ENCODE measurements around the gene DBNL.
A peak's percentile ranks its signal among the peaks of the same experiment; 100 is the strongest.

DBNL gene

GRCh38 chr7:44080118-44080517 is 35.6 kb downstream of the DBNL start:
- Histone ChIP-seq H3K36me3 (ENCODE audit: insufficient read depth, insufficient read length, low read length) (peaks cover 56% of the 10 kb centered on the region), H3K9me3 (ENCODE audit: insufficient read depth, low read length) (no peaks in the 10 kb centered on the region), H3K9ac (ENCODE audit: insufficient read length, low read depth) (no peak overlapping the region), H3K4me3 (ENCODE audit: insufficient read length, low read depth) (no peak overlapping the region), H3K4me1 (ENCODE audit: insufficient read depth, insufficient read length) (peaks cover 8% of the 10 kb centered on the region), H3K27me3 (ENCODE audit: insufficient read depth, insufficient read length) (peaks cover 12% of the 10 kb centered on the region)
- DNase-seq (ENCODE audit: low read depth, low spot score), result no peak
- TF ChIP-seq ZNF274 (IDR thresholded peaks at IDR 0.05; ENCODE audit: low read depth, low read length) (no peak), YY1 (IDR thresholded peaks at IDR 0.05; ENCODE audit: insufficient read depth, insufficient read length) (no peak), SUZ12 (IDR thresholded peaks at IDR 0.05; ENCODE audit: extremely low read depth, insufficient read depth, insufficient read length) (no peak)

- H3K4me1 ChIP-seq (ENCODE audit: insufficient read depth, insufficient read length), result peaks cover 14% of the 10 kb centered on the region
Measured at GRCh38 chr7:44080686-44081265, 36.3 kb downstream of the DBNL start.

GRCh38 chr7:44081266-44081748 is 36.8 kb downstream of the DBNL start:
- TF ChIP-seq YY1 (IDR thresholded peaks at IDR 0.05; ENCODE audit: insufficient read depth, insufficient read length) (no peak), SUZ12 (IDR thresholded peaks at IDR 0.05; ENCODE audit: extremely low read depth, insufficient read depth, insufficient read length) (no peak), ZNF274 (IDR thresholded peaks at IDR 0.05; ENCODE audit: low read depth, low read length) (no peak)
- DNase-seq (ENCODE audit: low read depth, low spot score), result no peak
- Histone ChIP-seq H3K9me3 (ENCODE audit: insufficient read depth, low read length) (no peaks in the 10 kb centered on the region), H3K4me3 (ENCODE audit: insufficient read length, low read depth) (peak overlapping the region; percentile 93), H3K27me3 (ENCODE audit: insufficient read depth, insufficient read length) (peaks cover 12% of the 10 kb centered on the region), H3K9ac (ENCODE audit: insufficient read length, low read depth) (peak overlapping the region; percentile 47), H3K36me3 (ENCODE audit: insufficient read depth, insufficient read length, low read length) (peaks cover 45% of the 10 kb centered on the region), H3K4me1 (ENCODE audit: insufficient read depth, insufficient read length) (peaks cover 16% of the 10 kb centered on the region)

More at GRCh38 chr7:44080686-44081265, 36.3 kb downstream of the DBNL start:
- TF ChIP-seq SUZ12 (IDR thresholded peaks at IDR 0.05; ENCODE audit: extremely low read depth, insufficient read depth, insufficient read length), result no peak
- no peak for TF ChIP-seq YY1 (IDR thresholded peaks at IDR 0.05; ENCODE audit: insufficient read depth, insufficient read length)
- TF ChIP-seq ZNF274 (IDR thresholded peaks at IDR 0.05; ENCODE audit: low read depth, low read length), result no peak
- H3K9me3 ChIP-seq (ENCODE audit: insufficient read depth, low read length), result no peaks in the 10 kb centered on the region
- H3K36me3 ChIP-seq (ENCODE audit: insufficient read depth, insufficient read length, low read length), result peaks cover 50% of the 10 kb centered on the region
- H3K4me3 ChIP-seq (ENCODE audit: insufficient read length, low read depth), result peak overlapping the region; percentile 93
- peaks cover 12% of the 10 kb centered on the region for H3K27me3 ChIP-seq (ENCODE audit: insufficient read depth, insufficient read length)
- H3K9ac ChIP-seq (ENCODE audit: insufficient read length, low read depth), result peak overlapping the region; percentile 47
- DNase-seq (ENCODE audit: low read depth, low spot score), result no peak

GRCh38 chr7:44082541-44083207 is 38.2 kb downstream of the DBNL start:
- DNase-seq (ENCODE audit: low read depth, low spot score), result peak; percentile 99
- Histone ChIP-seq H3K4me3 (ENCODE audit: insufficient read length, low read depth) (peak overlapping the region; percentile 45), H3K4me1 (ENCODE audit: insufficient read depth, insufficient read length) (peaks cover 16% of the 10 kb centered on the region), H3K9me3 (ENCODE audit: insufficient read depth, low read length) (no peaks in the 10 kb centered on the region), H3K9ac (ENCODE audit: insufficient read length, low read depth) (peak overlapping the region; percentile 47), H3K36me3 (ENCODE audit: insufficient read depth, insufficient read length, low read length) (peaks cover 31% of the 10 kb centered on the region), H3K27me3 (ENCODE audit: insufficient read depth, insufficient read length) (peaks cover 12% of the 10 kb centered on the region)
- TF ChIP-seq SUZ12 (IDR thresholded peaks at IDR 0.05; ENCODE audit: extremely low read depth, insufficient read depth, insufficient read length) (no peak), ZNF274 (IDR thresholded peaks at IDR 0.05; ENCODE audit: low read depth, low read length) (no peak), YY1 (IDR thresholded peaks at IDR 0.05; ENCODE audit: insufficient read depth, insufficient read length) (no peak)

GRCh38 chr7:44083796-44084195 is 39.3 kb downstream of the DBNL start:
- no peaks in the 10 kb centered on the region for H3K9me3 ChIP-seq (ENCODE audit: insufficient read depth, low read length)
- no peak overlapping the region for H3K4me3 ChIP-seq (ENCODE audit: insufficient read length, low read depth)
- H3K9ac ChIP-seq (ENCODE audit: insufficient read length, low read depth), result no peak overlapping the region
- DNase-seq (ENCODE audit: low read depth, low spot score), result no peak
- TF ChIP-seq ZNF274 (IDR thresholded peaks at IDR 0.05; ENCODE audit: low read depth, low read length), result no peak
- TF ChIP-seq YY1 (IDR thresholded peaks at IDR 0.05; ENCODE audit: insufficient read depth, insufficient read length), result no peak
- TF ChIP-seq SUZ12 (IDR thresholded peaks at IDR 0.05; ENCODE audit: extremely low read depth, insufficient read depth, insufficient read length), result no peak
- peaks cover 20% of the 10 kb centered on the region for H3K36me3 ChIP-seq (ENCODE audit: insufficient read depth, insufficient read length, low read length)
- peaks cover 18% of the 10 kb centered on the region for H3K4me1 ChIP-seq (ENCODE audit: insufficient read depth, insufficient read length)
- peaks cover 12% of the 10 kb centered on the region for H3K27me3 ChIP-seq (ENCODE audit: insufficient read depth, insufficient read length)

- no peak for DNase-seq (ENCODE audit: low read depth, low spot score)
- Histone ChIP-seq H3K9ac (ENCODE audit: insufficient read length, low read depth) (no peak overlapping the region), H3K4me1 (ENCODE audit: insufficient read depth, insufficient read length) (peaks cover 18% of the 10 kb centered on the region), H3K9me3 (ENCODE audit: insufficient read depth, low read length) (no peaks in the 10 kb centered on the region), H3K4me3 (ENCODE audit: insufficient read length, low read depth) (no peak overlapping the region), H3K36me3 (ENCODE audit: insufficient read depth, insufficient read length, low read length) (peaks cover 11% of the 10 kb centered on the region), H3K27me3 (ENCODE audit: insufficient read depth, insufficient read length) (peaks cover 12% of the 10 kb centered on the region)
- TF ChIP-seq YY1 (IDR thresholded peaks at IDR 0.05; ENCODE audit: insufficient read depth, insufficient read length) (no peak), SUZ12 (IDR thresholded peaks at IDR 0.05; ENCODE audit: extremely low read depth, insufficient read depth, insufficient read length) (no peak), ZNF274 (IDR thresholded peaks at IDR 0.05; ENCODE audit: low read depth, low read length) (no peak)
Measured at GRCh38 chr7:44084701-44085100, 40.2 kb downstream of the DBNL start.

- Histone ChIP-seq H3K27me3 (ENCODE audit: insufficient read depth, insufficient read length) (peaks cover 12% of the 10 kb centered on the region), H3K4me3 (ENCODE audit: insufficient read length, low read depth) (no peak overlapping the region), H3K9me3 (ENCODE audit: insufficient read depth, low read length) (no peaks in the 10 kb centered on the region), H3K4me1 (ENCODE audit: insufficient read depth, insufficient read length) (peaks cover 17% of the 10 kb centered on the region), H3K36me3 (ENCODE audit: insufficient read depth, insufficient read length, low read length) (peaks cover 3% of the 10 kb centered on the region), H3K9ac (ENCODE audit: insufficient read length, low read depth) (no peak overlapping the region)
- DNase-seq (ENCODE audit: low read depth, low spot score), result no peak
- TF ChIP-seq YY1 (IDR thresholded peaks at IDR 0.05; ENCODE audit: insufficient read depth, insufficient read length) (no peak), SUZ12 (IDR thresholded peaks at IDR 0.05; ENCODE audit: extremely low read depth, insufficient read depth, insufficient read length) (no peak), ZNF274 (IDR thresholded peaks at IDR 0.05; ENCODE audit: low read depth, low read length) (no peak)
Measured at GRCh38 chr7:44085546-44085945, 41.0 kb downstream of the DBNL start.
